GM12878 (cell line): ENCODE results near the gene SLC4A8. TPM values are rescaled to one million over a fixed set of nuclear protein-coding genes. Genes with fewer than 3 reads are reported as not detected.

Source experiments
- ATAC-seq: fragments of 200-7000 bp; cut with Tn5 transposase; 3 replicates; pipeline ENCODE4 v1.9.1; 2020; ENCODE audit warnings: mild to moderate bottlenecking, moderate library complexity
- BruUV-seq: library from RNA; stranded (reverse); fragments of 400-500 nt; replicated peaks from 2 replicates; lab custom pipeline; 2021; lab: Mats Ljungman, UMichigan
- CTCF ChIA-PET: fragments of 300-600 bp; sonication (Branson Sonifier 250); formaldehyde crosslinking; extraction: SDS; loops from one replicate; lab custom pipeline; 2021; ENCODE audit warnings: inconsistent platforms; lab: Yijun Ruan, JAX
- POLR2A ChIA-PET: fragments of 350-600 bp; formaldehyde crosslinking; extraction: SDS; loops from one replicate; lab custom pipeline; 2021; ENCODE audit warnings: inconsistent platforms; lab: Charles Lee
- RAD21 ChIA-PET: fragments of 300-600 bp; sonication (Branson Sonifier 250); formaldehyde crosslinking; loops from one replicate; lab custom pipeline; 2023; ENCODE audit warnings: antibody characterized with exemption; ENCODE audit not compliant: unreplicated experiment; lab: Charles Lee
- SMC1A ChIA-PET: fragments of 300-600 bp; sonication (Branson Sonifier 250); formaldehyde crosslinking; loops from one replicate; lab custom pipeline; 2023; ENCODE audit not compliant: unreplicated experiment, uncharacterized antibody; lab: Charles Lee
- DNase-seq: peaks from one replicate; pipeline ENCODE4 v3.0.0-alpha.2; 2011; ENCODE audit warnings: low read depth, low spot score
- FAIRE-seq: peaks from 3 replicates; lab custom pipeline; 2011; peaks lifted over from hg19 to GRCh38; lab: Jason Lieb, UNC
- H2AFZ ChIP-seq: 2 replicates; pipeline ENCODE4 v1.6.0; 2011; ENCODE audit warnings: low read depth, low read length, control low read depth; ENCODE audit not compliant: control insufficient read depth
- H3K27ac ChIP-seq: 2 replicates; pipeline ENCODE4 v1.5.1; 2011; ENCODE audit warnings: control low read depth; ENCODE audit not compliant: control insufficient read depth, insufficient read depth
- H3K27me3 ChIP-seq, 2 experiments: replicated peaks in 1 of 2; 2 replicates each; pipeline versions ENCODE4 v1.6.0 to v1.6.1; 2011; ENCODE audit warnings: low read length in 1 of 2; ENCODE audit not compliant: control insufficient read depth in 2 of 2, insufficient read depth in 2 of 2
- H3K36me3 ChIP-seq, 2 experiments: 2 replicates each; pipeline ENCODE4 v1.5.1; 2011; ENCODE audit warnings: low read length in 1 of 2; ENCODE audit not compliant: control insufficient read depth in 2 of 2, insufficient read depth in 2 of 2
- H3K4me1 ChIP-seq: 2 replicates; pipeline ENCODE4 v1.6.1; 2011; ENCODE audit warnings: mild to moderate bottlenecking, low read length, moderate library complexity, mixed read lengths; ENCODE audit not compliant: control insufficient read depth, insufficient read depth
- H3K4me2 ChIP-seq: 2 replicates; pipeline ENCODE4 v1.6.0; 2011; ENCODE audit warnings: control low read depth; ENCODE audit not compliant: control insufficient read depth, insufficient read depth
- H3K4me3 ChIP-seq: fragments of 200-600 bp; sonication (generic); 2 replicates; pipeline ENCODE4 v1.5.1; 2016
- H3K79me2 ChIP-seq: 2 replicates; pipeline ENCODE4 v1.6.0; 2011; ENCODE audit warnings: low read length; ENCODE audit not compliant: control insufficient read depth, insufficient read depth
- H3K9ac ChIP-seq: 2 replicates; pipeline ENCODE4 v1.8.0; 2011; ENCODE audit warnings: low read length, control low read depth, mixed read lengths; ENCODE audit not compliant: control insufficient read depth, insufficient read depth
- H3K9me3 ChIP-seq: replicated peaks from 3 replicates; pipeline ENCODE4 v1.5.1; 2011; ENCODE audit warnings: mild to moderate bottlenecking, low read length; ENCODE audit not compliant: control insufficient read depth, insufficient read depth
- H4K20me1 ChIP-seq: 2 replicates; pipeline ENCODE4 v1.6.0; 2011; ENCODE audit not compliant: control insufficient read depth, insufficient read depth
- CEBPB ChIP-seq, 2 experiments: fragments of 150-350 bp in 1 of 2; IDR thresholded peaks; 2 replicates each; pipeline ENCODE4 v1.6.1; 2012 to 2014; ENCODE audit warnings: low read depth in 2 of 2, low read length in 2 of 2, borderline replicate concordance in 1 of 2, inconsistent platforms in 1 of 2
- CHD1 ChIP-seq: IDR thresholded peaks from 2 replicates; pipeline ENCODE4 v1.6.1; 2012; ENCODE audit warnings: low read depth, low read length, improper control_type of control experiment
- DPF2 ChIP-seq: fragments of 450-650 bp; IDR thresholded peaks from 2 replicates; pipeline ENCODE4 v1.6.1; 2017; ENCODE audit warnings: mild to moderate bottlenecking
- HDAC2 ChIP-seq: fragments of 200-600 bp; sonication (generic); IDR thresholded peaks from 2 replicates; pipeline ENCODE4 v1.6.1; 2017
- KLF5 ChIP-seq: fragments of 450-650 bp; IDR thresholded peaks from 2 replicates; pipeline ENCODE4 v1.6.1; 2014; ENCODE audit warnings: mild to moderate bottlenecking; ENCODE audit not compliant: partially characterized antibody
- MEF2A ChIP-seq: IDR thresholded peaks from 2 replicates; pipeline ENCODE4 v1.6.1; 2011; ENCODE audit warnings: low read depth, mild to moderate bottlenecking, low read length, moderate library complexity; ENCODE audit not compliant: insufficient read depth
- NR2C1 ChIP-seq: fragments of 450-650 bp; IDR thresholded peaks from 2 replicates; pipeline ENCODE4 v1.6.1; 2017; ENCODE audit warnings: antibody characterized with exemption, mild to moderate bottlenecking, moderate library complexity
- SREBF2 ChIP-seq: IDR thresholded peaks from 2 replicates; pipeline ENCODE4 v1.6.1; 2012; ENCODE audit warnings: mild to moderate bottlenecking, low read length
- ZBED1 ChIP-seq: IDR thresholded peaks from 2 replicates; pipeline ENCODE4 v1.6.1; 2016; ENCODE audit warnings: borderline replicate concordance
- ZNF274 ChIP-seq: IDR thresholded peaks from one replicate; pipeline ENCODE4 v1.8.0; 2011; ENCODE audit not compliant: insufficient read length, insufficient read depth
- WGBS: methylation state at CpG from one replicate; pipeline ENCODE4 v1.1.6; 2016; ENCODE audit warnings: low lambda C conversion rate; ENCODE audit not compliant: insufficient replicate concordance, insufficient coverage; ENCODE audit errors: missing lambda C conversion rate; 5-methylcytosine and 5-hydroxymethylcytosine counted together
- in situ Hi-C: fragments of 300-500 bp; cut with MboI; formaldehyde crosslinking; loops from 9 replicates; pipeline ENCODE4 v1.14.3; 2018; ENCODE audit warnings: mixed read lengths
- intact Hi-C: fragments of 100-400 bp; cut with micrococcal nuclease; formaldehyde crosslinking; loops from one replicate; pipeline ENCODE4 v1.14.2; 2022; ENCODE audit not compliant: unreplicated experiment
- polyA plus RNA-seq, 11 experiments: library from polyadenylated mRNA; depleted of rRNA in 4 of 11; unstranded in 6 of 11; stranded (reverse) in 5 of 11; fragments of >200 nt; fragmentation: Nextera tagmentation in 4 of 11; fragmentation: Illumina TruSeq in 1 of 11; extraction: Ambion mirVana in 4 of 11; extraction: Trizol in 1 of 11; gene quantifications; 1 replicate in 1 of 11; 2 replicates in 10 of 11; pipeline versions ENCODE4 v1.2.1 to v1.2.3, GENCODE V29; 2011 to 2016; ENCODE audit warnings: inconsistent platforms in 2 of 11, missing spikeins in 2 of 11, low read depth in 1 of 11
- total RNA-seq, 4 experiments: library from RNA; depleted of rRNA in 3 of 4; stranded (reverse); fragments of >200 nt in 3 of 4; fragmentation: Illumina TruSeq in 1 of 4; extraction: Trizol in 1 of 4; gene quantifications; 2 replicates each; pipeline versions ENCODE4 v1.2.1 to v1.2.3, GENCODE V29; 2013 to 2021
- TF ChIP-seq, protein P1 (sequence below): IDR thresholded peaks from 2 replicates; pipeline ENCODE4 v1.6.1; 2011; ENCODE audit warnings: borderline replicate concordance, low read depth, mild to moderate bottlenecking, moderate library complexity, low read length; ENCODE audit not compliant: insufficient read depth, poor library complexity, severe bottlenecking
- TF ChIP-seq, protein P2 (sequence below): fragments of 450-650 bp; IDR thresholded peaks from 2 replicates; pipeline ENCODE4 v1.6.1; 2016; ENCODE audit warnings: mild to moderate bottlenecking, moderate library complexity, borderline replicate concordance

The SLC4A8 gene
- total and polyA plus RNA-seq, 10 of the 15 experiments (the other 5 are each of a cell fraction or from before 2014, with no cell fraction given) = 1.4 to 7.7 (median 3.7) TPM

DNA sequence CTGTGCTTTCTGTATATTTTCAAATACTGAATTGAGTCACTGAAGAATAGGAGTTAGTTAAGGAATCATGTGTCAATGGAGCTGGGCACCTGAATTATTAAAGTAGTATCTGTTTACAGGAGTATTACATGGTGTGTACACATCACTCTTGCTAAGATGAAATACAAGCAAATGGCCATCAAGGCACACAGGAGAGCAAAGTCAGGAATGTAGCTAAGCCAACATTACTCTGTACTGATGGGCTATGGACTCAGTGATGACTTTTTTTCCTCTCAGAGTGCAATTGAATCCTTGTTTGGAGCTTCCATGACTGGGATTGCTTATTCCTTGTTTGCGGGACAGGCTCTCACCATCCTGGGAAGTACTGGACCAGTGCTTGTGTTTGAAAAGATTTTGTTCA is 45.5 kb downstream of the SLC4A8 start:
- WGBS = 100% methylated on average over 1 of the region's 1 CpG
- POLR2A ChIA-PET = no interaction called here
- RAD21 ChIA-PET = no interaction called here
- H3K9ac ChIP-seq = no peak overlapping the region
- H3K27ac ChIP-seq = no peak overlapping the region
- SMC1A ChIA-PET = interaction anchor here (1.5 kb wide), 1 partner anchor 11 kb away, joined by 3 read pairs; no protein-coding TSS in a partner anchor
- H4K20me1 ChIP-seq = no peaks in the 10 kb centered on the region
- no peaks in the 10 kb centered on the region for H3K79me2 ChIP-seq
- FAIRE-seq = no peak
- intact Hi-C loops = no loop called here
- no peak overlapping the region for H2AFZ ChIP-seq
- H3K4me3 ChIP-seq = no peak overlapping the region
- H3K9me3 ChIP-seq = no peaks in the 10 kb centered on the region
- H3K27me3 ChIP-seq = no peaks in the 10 kb centered on the region
- no peaks in the 10 kb centered on the region for H3K36me3 ChIP-seq
- CTCF ChIA-PET = interaction anchor here (0.6 to 1.6 kb wide), 4 partner anchors 13 to 741 kb away, joined by 3 to 6 read pairs (median 3); no protein-coding TSS in a partner anchor
- peaks cover 12% of the 10 kb centered on the region; the same call in 1 of the 2 replicates for H3K4me1 ChIP-seq
- no peak for TF ChIP-seq MEF2A
- no peak for TF ChIP-seq CHD1
- TF ChIP-seq SREBF2 = no peak
- TF ChIP-seq, protein P1, sequence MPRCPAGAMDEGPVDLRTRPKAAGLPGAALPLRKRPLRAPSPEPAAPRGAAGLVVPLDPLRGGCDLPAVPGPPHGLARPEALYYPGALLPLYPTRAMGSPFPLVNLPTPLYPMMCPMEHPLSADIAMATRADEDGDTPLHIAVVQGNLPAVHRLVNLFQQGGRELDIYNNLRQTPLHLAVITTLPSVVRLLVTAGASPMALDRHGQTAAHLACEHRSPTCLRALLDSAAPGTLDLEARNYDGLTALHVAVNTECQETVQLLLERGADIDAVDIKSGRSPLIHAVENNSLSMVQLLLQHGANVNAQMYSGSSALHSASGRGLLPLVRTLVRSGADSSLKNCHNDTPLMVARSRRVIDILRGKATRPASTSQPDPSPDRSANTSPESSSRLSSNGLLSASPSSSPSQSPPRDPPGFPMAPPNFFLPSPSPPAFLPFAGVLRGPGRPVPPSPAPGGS = no peak
- TF ChIP-seq HDAC2 = no peak
- no peak for TF ChIP-seq DPF2
- no peak for TF ChIP-seq NR2C1
- TF ChIP-seq KLF5 = no peak
- TF ChIP-seq ZBED1 = no peak
- TF ChIP-seq, protein P2, sequence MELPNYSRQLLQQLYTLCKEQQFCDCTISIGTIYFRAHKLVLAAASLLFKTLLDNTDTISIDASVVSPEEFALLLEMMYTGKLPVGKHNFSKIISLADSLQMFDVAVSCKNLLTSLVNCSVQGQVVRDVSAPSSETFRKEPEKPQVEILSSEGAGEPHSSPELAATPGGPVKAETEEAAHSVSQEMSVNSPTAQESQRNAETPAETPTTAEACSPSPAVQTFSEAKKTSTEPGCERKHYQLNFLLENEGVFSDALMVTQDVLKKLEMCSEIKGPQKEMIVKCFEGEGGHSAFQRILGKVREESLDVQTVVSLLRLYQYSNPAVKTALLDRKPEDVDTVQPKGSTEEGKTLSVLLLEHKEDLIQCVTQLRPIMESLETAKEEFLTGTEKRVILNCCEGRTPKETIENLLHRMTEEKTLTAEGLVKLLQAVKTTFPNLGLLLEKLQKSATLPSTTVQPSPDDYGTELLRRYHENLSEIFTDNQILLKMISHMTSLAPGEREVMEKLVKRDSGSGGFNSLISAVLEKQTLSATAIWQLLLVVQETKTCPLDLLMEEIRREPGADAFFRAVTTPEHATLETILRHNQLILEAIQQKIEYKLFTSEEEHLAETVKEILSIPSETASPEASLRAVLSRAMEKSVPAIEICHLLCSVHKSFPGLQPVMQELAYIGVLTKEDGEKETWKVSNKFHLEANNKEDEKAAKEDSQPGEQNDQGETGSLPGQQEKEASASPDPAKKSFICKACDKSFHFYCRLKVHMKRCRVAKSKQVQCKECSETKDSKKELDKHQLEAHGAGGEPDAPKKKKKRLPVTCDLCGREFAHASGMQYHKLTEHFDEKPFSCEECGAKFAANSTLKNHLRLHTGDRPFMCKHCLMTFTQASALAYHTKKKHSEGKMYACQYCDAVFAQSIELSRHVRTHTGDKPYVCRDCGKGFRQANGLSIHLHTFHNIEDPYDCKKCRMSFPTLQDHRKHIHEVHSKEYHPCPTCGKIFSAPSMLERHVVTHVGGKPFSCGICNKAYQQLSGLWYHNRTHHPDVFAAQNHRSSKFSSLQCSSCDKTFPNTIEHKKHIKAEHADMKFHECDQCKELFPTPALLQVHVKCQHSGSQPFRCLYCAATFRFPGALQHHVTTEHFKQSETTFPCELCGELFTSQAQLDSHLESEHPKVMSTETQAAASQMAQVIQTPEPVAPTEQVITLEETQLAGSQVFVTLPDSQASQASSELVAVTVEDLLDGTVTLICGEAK = no peak
- no peak for TF ChIP-seq CEBPB (IDR thresholded peaks at IDR 0.05; ENCODE audit: borderline replicate concordance in 1 of 2, low read depth in 2 of 2, low read length in 2 of 2)
- TF ChIP-seq ZNF274 = no peak
- TF ChIP-seq, all 136 proteins: peak for 0
- no peak overlapping the region for H3K4me2 ChIP-seq
- in situ Hi-C loops = no loop called here
- DNase-seq (no peak), ATAC-seq (no peak)
- BruUV-seq = no TSS peak
